Thoracic aorta (tissue), 2 donors: ENCODE measurements around the gene EMX1. TPM values are rescaled to one million over a fixed set of nuclear protein-coding genes. Genes with fewer than 3 reads are reported as not detected.

Source experiments
- ATAC-seq: fragments of 150-250 bp; one replicate; pipeline ENCODE4 v1.8.0; 2017; ENCODE audit warnings: low read depth; ENCODE audit not compliant: insufficient number of reproducible peaks, low FRiP score
- DNase-seq: peaks from one replicate; pipeline ENCODE4 v3.0.0-alpha.2; 2020; ENCODE audit warnings: low spot score
- H3K27ac ChIP-seq, 2 donors: fragments of 200-600 bp; sonication (generic); 1 replicate in 1 of 2; 2 replicates in 1 of 2; pipeline ENCODE4 v1.5.1; 2016; ENCODE audit warnings: mild to moderate bottlenecking in 2 of 2, moderate library complexity in 2 of 2
- H3K27me3 ChIP-seq: fragments of 200-600 bp; sonication (generic); replicated peaks from 2 replicates; pipeline ENCODE4 v1.6.0; 2016; ENCODE audit warnings: mild to moderate bottlenecking; ENCODE audit not compliant: insufficient read depth
- H3K36me3 ChIP-seq: fragments of 200-600 bp; sonication (generic); one replicate; pipeline ENCODE4 v1.5.1; 2016
- H3K4me1 ChIP-seq, 2 donors: fragments of 200-600 bp; sonication (generic); 1 replicate in 1 of 2; 2 replicates in 1 of 2; pipeline versions ENCODE4 v1.5.1 to v1.6.0; 2016; ENCODE audit warnings: low read depth in 2 of 2, mild to moderate bottlenecking in 1 of 2; ENCODE audit not compliant: control insufficient read depth in 1 of 2
- H3K4me3 ChIP-seq: fragments of 200-600 bp; sonication (generic); 2 replicates; pipeline ENCODE4 v1.5.1; 2016; ENCODE audit warnings: mild to moderate bottlenecking
- H3K9me3 ChIP-seq: fragments of 200-600 bp; sonication (generic); 2 replicates; pipeline ENCODE4 v1.5.1; 2016
- total RNA-seq, 2 donors: library from RNA; depleted of rRNA; stranded (reverse); fragments of >200 nt; gene quantifications; one replicate each; pipeline versions ENCODE4 v1.1.0 to v1.2.3, GENCODE V29; 2016
- TF ChIP-seq, protein P1 (sequence below): fragments of 200-600 bp; sonication (generic); IDR thresholded peaks from one replicate; pipeline ENCODE4 v1.5.1; 2019; ENCODE audit warnings: antibody characterized with exemption

The EMX1 gene
- total RNA-seq, 2 donors from 2014 or later = not detected

DNA sequence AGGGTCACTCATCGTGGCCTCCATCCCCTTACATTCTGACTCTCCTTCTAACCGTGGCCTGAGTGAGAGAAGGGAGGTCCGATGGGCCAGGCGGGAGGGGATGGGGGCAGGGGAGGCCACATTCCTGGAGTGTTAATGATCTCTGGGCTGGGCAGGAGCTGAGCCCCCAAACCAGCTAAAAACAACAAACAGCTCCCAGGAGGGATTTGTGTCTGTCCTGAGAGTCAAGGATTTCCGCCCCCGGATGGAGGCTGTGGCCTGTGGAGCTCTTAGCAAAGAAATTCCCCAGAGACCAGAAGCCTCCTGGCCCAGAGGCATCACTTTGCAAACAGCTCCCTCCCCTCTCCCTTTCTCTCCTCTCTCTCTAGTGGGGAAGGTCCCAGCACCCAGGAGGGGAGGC lies 23.5 kb downstream of the EMX1 start:
- H3K27ac ChIP-seq = no peak overlapping the region
- no peak for ATAC-seq
- H3K27me3 ChIP-seq = no peaks in the 10 kb centered on the region
- TF ChIP-seq, protein P1, sequence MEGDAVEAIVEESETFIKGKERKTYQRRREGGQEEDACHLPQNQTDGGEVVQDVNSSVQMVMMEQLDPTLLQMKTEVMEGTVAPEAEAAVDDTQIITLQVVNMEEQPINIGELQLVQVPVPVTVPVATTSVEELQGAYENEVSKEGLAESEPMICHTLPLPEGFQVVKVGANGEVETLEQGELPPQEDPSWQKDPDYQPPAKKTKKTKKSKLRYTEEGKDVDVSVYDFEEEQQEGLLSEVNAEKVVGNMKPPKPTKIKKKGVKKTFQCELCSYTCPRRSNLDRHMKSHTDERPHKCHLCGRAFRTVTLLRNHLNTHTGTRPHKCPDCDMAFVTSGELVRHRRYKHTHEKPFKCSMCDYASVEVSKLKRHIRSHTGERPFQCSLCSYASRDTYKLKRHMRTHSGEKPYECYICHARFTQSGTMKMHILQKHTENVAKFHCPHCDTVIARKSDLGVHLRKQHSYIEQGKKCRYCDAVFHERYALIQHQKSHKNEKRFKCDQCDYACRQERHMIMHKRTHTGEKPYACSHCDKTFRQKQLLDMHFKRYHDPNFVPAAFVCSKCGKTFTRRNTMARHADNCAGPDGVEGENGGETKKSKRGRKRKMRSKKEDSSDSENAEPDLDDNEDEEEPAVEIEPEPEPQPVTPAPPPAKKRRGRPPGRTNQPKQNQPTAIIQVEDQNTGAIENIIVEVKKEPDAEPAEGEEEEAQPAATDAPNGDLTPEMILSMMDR = no peak
- no peaks in the 10 kb centered on the region for H3K36me3 ChIP-seq
- H3K9me3 ChIP-seq = no peaks in the 10 kb centered on the region
- no peak for DNase-seq
- no peak overlapping the region for H3K4me3 ChIP-seq
- H3K4me1 ChIP-seq = no peaks in the 10 kb centered on the region

DNA sequence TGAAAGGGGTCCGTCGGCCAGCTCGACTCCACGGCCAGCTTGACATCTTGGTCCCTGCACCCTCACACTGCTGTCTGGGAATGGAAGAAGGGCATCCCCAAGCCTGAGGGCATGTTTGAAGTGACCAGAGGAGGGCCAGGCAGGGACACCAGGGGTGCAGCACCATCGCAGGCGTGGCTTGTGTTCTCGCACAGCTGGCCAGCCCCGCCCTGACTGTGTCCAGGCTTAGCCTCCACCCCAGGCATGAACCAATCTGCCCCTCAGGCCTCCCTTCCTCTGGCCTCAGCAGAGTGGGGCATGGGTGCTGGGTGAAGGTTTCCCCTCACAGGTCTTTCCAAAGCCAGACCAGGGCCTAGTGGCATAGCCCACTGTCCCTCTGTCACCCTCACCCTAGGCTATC lies 25.0 kb downstream of the EMX1 start:
- H3K36me3 ChIP-seq = no peaks in the 10 kb centered on the region
- TF ChIP-seq, protein P1 = no peak
- H3K27ac ChIP-seq = no peak overlapping the region
- ATAC-seq (no peak), DNase-seq (no peak)
- H3K9me3 ChIP-seq = no peaks in the 10 kb centered on the region
- no peaks in the 10 kb centered on the region for H3K4me1 ChIP-seq
- H3K27me3 ChIP-seq = no peaks in the 10 kb centered on the region
- no peak overlapping the region for H3K4me3 ChIP-seq

DNA sequence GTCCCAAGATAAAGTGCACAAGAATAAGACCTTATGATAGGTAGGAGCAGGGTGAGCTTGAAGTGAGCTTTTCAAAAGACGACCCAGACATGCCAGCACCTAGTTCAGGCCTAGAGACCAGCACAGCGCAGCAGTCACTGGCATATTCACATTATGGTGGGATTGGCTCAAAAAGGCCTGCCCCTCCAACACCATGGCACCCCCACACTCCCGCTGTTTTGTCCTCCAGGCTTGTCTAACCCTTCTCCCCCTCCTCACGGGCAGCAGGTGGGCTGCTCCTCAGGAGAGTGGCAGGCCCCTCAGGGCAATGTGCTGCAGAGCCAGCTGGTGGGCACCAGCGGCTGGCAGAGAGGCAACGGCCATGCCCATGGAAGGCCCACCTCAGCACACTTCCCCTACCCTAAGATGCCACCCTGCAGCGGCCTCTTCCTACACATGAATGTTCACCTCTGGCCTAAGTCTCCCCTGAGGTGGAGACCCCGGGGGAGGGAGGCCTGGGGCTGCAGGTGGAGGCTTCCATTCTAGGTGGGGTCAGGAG lies 25.6 kb downstream of the EMX1 start:
- no peaks in the 10 kb centered on the region for H3K36me3 ChIP-seq
- ATAC-seq (no peak), DNase-seq (no peak)
- H3K9me3 ChIP-seq = no peaks in the 10 kb centered on the region
- H3K4me1 ChIP-seq = no peaks in the 10 kb centered on the region
- H3K4me3 ChIP-seq = no peak overlapping the region
- TF ChIP-seq, protein P1 = no peak
- H3K27ac ChIP-seq = no peak overlapping the region
- no peaks in the 10 kb centered on the region for H3K27me3 ChIP-seq

DNA sequence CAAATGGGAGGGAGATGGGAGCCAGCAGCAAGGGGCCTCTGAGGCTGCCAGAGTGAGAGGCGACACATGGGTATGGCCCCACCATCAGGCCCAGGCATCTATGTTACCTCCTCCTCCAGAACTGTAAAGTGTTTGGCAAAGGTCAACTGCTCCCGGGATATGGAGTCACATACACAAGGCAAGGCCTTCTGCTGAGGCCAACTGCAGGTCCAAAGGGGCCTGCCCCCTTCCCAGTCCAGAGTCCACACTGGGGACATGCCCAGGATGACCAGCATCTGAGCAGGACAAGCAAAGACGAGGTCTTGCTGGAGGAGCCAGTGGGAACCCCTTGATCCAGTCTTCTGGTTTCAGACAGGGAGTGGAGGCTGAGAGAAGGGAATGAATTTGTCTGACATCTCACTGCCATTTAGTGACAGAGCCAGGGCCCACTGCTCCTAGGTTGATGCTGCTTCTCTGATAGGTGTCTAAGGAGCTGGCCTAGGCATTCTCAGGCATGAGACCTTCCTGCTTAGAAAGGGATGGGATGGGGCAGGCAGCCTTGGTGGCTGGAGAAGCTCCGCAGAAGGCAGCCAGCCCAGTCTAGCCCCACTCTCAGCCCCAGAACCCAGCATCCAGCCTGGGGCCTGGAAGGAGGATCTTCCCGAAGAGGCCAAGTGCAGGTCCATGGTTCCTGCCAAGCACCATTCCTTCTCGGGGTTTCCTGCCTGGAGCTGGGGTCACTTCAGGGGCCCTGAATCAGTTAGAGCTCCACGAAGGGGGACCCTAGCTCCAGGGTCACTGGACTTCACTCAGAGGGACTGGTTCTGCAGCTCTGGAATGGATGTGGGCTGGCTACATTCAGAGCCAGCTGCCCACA lies 26.4 kb downstream of the EMX1 start:
- H3K27me3 ChIP-seq = no peaks in the 10 kb centered on the region
- no peak overlapping the region for H3K4me3 ChIP-seq
- DNase-seq (no peak), ATAC-seq (no peak)
- no peak overlapping the region for H3K27ac ChIP-seq
- TF ChIP-seq, protein P1 = no peak
- H3K9me3 ChIP-seq = no peaks in the 10 kb centered on the region
- no peaks in the 10 kb centered on the region for H3K36me3 ChIP-seq
- no peaks in the 10 kb centered on the region for H3K4me1 ChIP-seq

DNA sequence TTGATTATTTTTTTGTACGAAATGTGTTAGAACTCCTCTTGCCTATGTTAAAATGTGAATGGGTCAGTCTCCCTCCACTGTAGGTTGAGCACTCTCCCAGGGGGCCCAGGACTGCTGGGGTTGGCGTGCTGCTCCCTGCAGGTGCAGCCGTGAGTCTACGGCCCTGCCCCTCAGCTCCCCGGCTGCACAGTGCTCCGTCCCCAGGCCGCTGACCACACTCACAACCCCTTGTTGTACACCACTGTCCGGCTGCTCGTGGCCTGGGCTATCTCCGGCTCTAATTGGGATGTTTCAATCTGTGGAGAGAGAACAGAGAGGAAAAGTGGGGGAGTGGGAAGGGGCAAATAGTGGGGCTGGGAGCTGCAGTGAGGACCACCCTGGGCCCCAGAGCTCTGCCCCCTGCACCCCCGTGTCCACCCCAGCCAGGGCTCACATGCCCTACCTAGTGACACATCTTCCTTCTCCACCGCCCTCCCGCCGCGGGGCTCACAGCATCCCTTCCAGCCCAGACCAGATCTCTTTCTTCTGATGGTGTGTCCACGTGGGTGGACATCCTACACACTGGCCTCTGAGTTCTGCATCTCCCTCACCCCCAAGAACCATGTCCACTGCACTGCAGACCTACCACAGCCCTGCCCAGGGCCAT lies 27.6 kb downstream of the EMX1 start:
- DNase-seq (no peak), ATAC-seq (no peak)
- H3K4me1 ChIP-seq = no peaks in the 10 kb centered on the region
- no peaks in the 10 kb centered on the region for H3K36me3 ChIP-seq
- no peaks in the 10 kb centered on the region for H3K9me3 ChIP-seq
- TF ChIP-seq, protein P1 = no peak
- no peaks in the 10 kb centered on the region for H3K27me3 ChIP-seq
- H3K27ac ChIP-seq = no peak overlapping the region
- H3K4me3 ChIP-seq = no peak overlapping the region
